Rectal smooth muscle tissue (tissue), 1 donor: ENCODE results near the gene OGFR.
"Not testable (repeated sequence)": the region's sequence is repeated elsewhere in the genome, so short reads cannot be mapped to it uniquely, and the experiment has no call there.

ENCODE experiments used
- H3K27ac ChIP-seq: one replicate; pipeline ENCODE4 v1.7.0; 2013; ENCODE audit warnings: low read depth, low read length, inconsistent platforms
- H3K27me3 ChIP-seq: one replicate; pipeline ENCODE4 v1.7.0; 2013; ENCODE audit warnings: low read length; ENCODE audit not compliant: control insufficient read depth, insufficient read depth
- H3K36me3 ChIP-seq: one replicate; pipeline ENCODE4 v1.7.0; 2013; ENCODE audit warnings: low read length; ENCODE audit not compliant: control insufficient read depth, insufficient read depth
- H3K4me1 ChIP-seq: one replicate; pipeline ENCODE4 v1.7.0; 2013; ENCODE audit warnings: low read length; ENCODE audit not compliant: control insufficient read depth, insufficient read depth
- H3K4me3 ChIP-seq: one replicate; pipeline ENCODE4 v1.7.0; 2013; ENCODE audit warnings: low read length
- H3K9ac ChIP-seq: one replicate; pipeline ENCODE4 v1.7.0; 2013; ENCODE audit warnings: low read length

OGFR gene

DNA sequence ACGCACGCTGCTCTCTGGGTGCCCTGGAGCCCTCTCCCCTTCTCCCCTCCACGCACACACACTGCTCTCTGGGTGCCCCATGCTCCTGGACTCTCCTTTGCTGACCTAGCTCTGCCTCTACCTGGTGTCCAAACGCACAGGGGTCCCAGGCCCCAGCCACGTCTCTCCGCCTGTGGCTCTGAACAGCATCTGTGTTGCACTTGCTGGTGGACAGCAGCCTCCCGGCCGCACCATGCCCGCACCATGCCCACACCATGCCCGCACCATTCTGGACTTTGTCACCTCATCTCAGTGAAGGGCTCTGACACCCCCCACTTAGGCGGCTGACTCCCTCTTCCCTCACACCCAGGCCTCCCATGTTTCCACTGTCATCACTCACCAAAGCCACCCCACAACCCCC lies 35.2 kb downstream of the OGFR start:
- Histone ChIP-seq H3K27me3 (peaks cover 3% of the 10 kb centered on the region), H3K36me3 (no peaks in the 10 kb centered on the region), H3K27ac (no peak overlapping the region), H3K4me3 (no peak overlapping the region), H3K9ac (no peak overlapping the region), H3K4me1 (no peaks in the 10 kb centered on the region)

DNA sequence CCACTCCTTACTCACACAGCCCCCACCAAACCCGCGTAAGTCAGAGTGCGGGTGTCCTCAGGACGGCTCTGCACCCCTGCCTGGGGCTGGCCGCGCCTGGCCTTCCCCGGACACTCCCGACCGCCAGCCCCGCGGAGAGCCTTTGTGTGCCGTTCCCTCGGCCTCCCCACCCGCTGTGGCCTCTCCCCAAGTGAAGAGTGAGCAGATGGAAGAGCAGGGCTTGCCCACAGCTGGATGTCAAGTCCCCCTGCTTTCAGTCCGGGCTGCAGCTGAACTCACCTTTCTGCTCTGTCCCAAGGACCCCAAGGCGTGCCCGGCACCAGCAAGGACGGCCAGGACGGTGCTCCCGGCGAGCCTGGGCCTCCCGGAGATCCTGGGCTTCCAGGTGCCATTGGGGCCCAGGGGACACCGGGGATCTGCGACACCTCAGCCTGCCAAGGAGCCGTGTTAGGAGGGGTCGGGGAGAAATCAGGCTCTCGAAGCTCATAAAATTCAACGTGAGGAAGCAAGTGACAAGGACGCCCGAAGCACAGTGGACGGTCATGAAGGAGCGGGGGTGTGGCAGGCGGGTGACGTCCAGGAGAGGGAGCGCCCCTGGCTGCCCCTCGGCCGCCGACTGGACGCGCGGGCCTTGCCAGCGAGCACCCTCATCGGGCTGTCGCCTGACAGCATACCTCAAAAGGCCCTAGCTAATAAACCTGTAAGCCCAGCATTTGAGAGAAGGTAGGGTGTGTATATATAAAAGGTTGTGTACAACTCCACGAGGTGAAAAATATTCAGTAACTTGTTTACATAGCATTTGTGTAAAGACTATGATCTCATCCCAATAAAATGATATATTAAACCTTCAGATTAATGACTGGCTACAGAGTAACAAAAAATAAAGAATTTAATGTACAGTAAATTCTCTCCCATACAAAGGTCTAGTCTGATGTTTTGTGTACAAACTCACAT lies 35.9 kb downstream of the OGFR start:
- Histone ChIP-seq H3K4me1 (no peaks in the 10 kb centered on the region), H3K36me3 (no peaks in the 10 kb centered on the region), H3K27ac (no peak overlapping the region), H3K9ac (no peak overlapping the region), H3K4me3 (no peak overlapping the region), H3K27me3 (peaks cover 3% of the 10 kb centered on the region)

GRCh38 chr20:62841705-62842212 lies 37.1 kb downstream of the OGFR start:
- no peaks in the 10 kb centered on the region for H3K4me1 ChIP-seq
- no peaks in the 10 kb centered on the region for H3K36me3 ChIP-seq
- H3K9ac ChIP-seq = no peak overlapping the region
- no peaks in the 10 kb centered on the region for H3K27me3 ChIP-seq
- H3K27ac ChIP-seq = no peak overlapping the region
- H3K4me3 ChIP-seq = no peak overlapping the region

DNA sequence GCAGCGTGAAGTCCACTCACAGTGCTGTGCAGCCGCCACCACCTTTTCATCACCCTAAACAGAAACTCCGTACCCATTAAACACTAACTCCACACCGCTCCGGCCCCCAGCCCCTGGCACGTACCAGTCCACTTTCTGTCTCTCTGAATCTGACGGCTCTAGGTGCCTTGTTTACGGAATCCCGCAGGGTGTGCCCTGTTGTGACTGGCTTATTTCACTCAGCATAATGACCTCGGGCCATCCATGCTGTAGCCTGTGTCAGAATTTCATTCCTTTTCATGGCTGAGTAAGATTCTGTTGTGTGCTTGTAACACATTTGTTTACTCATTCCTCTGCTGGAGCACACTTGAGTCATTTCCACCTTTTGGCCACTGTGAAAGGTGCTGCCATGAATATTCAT lies 39.0 kb downstream of the OGFR start:
- H3K9ac ChIP-seq = no peak overlapping the region
- no peak overlapping the region for H3K4me3 ChIP-seq
- no peaks in the 10 kb centered on the region for H3K27me3 ChIP-seq
- H3K4me1 ChIP-seq = no peaks in the 10 kb centered on the region
- no peaks in the 10 kb centered on the region for H3K36me3 ChIP-seq
- no peak overlapping the region for H3K27ac ChIP-seq

- H3K27ac ChIP-seq = no peak overlapping the region
- no peaks in the 10 kb centered on the region for H3K36me3 ChIP-seq
- H3K4me1 ChIP-seq = no peaks in the 10 kb centered on the region
- H3K9ac ChIP-seq = no peak overlapping the region
- H3K4me3 ChIP-seq = no peak overlapping the region
- no peaks in the 10 kb centered on the region for H3K27me3 ChIP-seq
These were observed 39.5 kb downstream of the OGFR start for GRCh38 chr20:62844182-62844581.

DNA sequence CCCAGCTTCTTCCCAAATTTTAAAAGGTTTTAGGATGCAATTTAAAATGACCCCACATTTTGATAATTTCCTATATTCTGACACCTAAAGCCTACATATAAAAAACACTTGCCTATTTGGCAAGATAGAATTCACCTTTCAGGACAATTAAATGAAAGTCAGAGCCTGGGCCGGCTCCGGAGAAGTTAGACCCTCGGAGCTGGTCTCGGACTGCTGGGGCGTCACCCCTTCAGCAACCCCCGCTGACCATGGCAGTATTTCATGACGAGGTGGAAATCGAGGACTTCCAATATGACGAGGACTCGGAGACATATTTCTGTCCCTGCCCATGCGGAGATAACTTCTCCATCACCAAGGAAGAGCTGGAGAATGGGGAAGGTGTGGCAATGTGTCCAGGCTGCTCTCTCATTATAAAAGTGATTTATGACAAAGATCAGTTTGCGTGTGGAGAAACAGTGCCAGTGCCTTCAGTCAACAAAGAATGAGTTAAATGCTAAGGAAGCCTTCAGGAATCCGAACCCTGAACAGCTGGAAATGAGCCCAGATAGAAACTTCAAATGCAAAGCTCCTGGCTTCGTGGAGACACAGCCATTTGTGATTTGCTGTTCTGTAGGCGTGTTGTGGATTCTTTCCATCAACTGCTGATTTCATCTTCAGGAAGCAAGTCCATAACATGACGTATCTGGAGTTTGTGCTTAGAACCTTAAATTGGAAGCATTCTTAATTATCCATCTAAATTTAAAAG lies 41.0 kb downstream of the OGFR start:
- Histone ChIP-seq H3K27me3 (no peaks in the 10 kb centered on the region), H3K4me1 (no peaks in the 10 kb centered on the region), H3K4me3 (no peak overlapping the region), H3K9ac (no peak overlapping the region), H3K36me3 (no peaks in the 10 kb centered on the region), H3K27ac (no peak overlapping the region)

DNA sequence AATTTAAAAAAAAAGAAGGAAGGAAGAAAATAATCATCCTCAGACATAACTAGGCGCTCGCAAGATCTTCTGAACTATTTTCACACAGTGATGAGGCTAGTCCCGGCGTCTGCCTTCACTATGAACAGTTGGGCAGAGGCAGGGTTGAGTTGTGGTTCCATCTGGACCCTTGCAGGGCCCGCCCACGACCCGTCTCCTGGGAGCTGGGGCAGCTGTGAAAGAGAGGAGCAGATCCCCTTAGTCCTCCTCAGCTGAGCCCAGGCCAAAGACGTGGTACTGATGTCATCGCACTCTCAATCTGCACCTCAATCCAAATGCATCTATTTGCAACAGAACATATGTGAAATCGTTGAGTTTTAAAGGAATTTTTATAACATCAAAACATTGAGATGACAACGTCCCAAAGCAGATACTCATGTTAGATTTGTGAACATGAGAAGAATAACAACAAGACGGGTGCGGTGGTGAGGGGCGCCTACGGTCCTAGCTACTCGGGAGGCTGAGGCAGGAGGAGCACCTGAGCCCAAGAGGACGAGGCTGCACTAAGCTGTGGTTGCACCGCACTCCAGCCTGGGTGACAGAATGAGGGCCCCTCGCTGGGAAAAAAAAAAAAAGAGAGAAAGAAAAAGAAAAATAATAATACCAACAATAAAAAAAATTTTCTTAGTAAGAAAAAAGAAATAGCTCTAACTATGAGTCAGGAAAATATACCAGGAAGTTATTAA lies 41.7 kb downstream of the OGFR start:
- H3K27ac ChIP-seq = no peak overlapping the region

GRCh38 chr20:62848917-62849316 lies 44.3 kb downstream of the OGFR start:
- not testable (repeated sequence) for H3K27ac ChIP-seq, H3K4me1 ChIP-seq, H3K27me3 ChIP-seq, H3K36me3 ChIP-seq, H3K9ac ChIP-seq, H3K4me3 ChIP-seq

More for the DNA sequence above, 41.7 kb downstream of the OGFR start:
- H3K9ac ChIP-seq = no peak overlapping the region
- no peaks in the 10 kb centered on the region for H3K36me3 ChIP-seq
- H3K4me3 ChIP-seq = no peak overlapping the region
- no peaks in the 10 kb centered on the region for H3K4me1 ChIP-seq
- H3K27me3 ChIP-seq = no peaks in the 10 kb centered on the region

- Histone ChIP-seq H3K36me3 (no peaks in the 10 kb centered on the region), H3K4me1 (no peaks in the 10 kb centered on the region), H3K27ac (no peak overlapping the region), H3K4me3 (no peak overlapping the region), H3K9ac (no peak overlapping the region), H3K27me3 (no peaks in the 10 kb centered on the region)
These were observed 44.8 kb downstream of the OGFR start for GRCh38 chr20:62849431-62849830.

GRCh38 chr20:62850333-62850974 lies 45.8 kb downstream of the OGFR start:
- H3K9ac ChIP-seq = no peak overlapping the region
- H3K27ac ChIP-seq = no peak overlapping the region
- no peaks in the 10 kb centered on the region for H3K27me3 ChIP-seq
- no peaks in the 10 kb centered on the region for H3K4me1 ChIP-seq
- no peak overlapping the region for H3K4me3 ChIP-seq
- no peaks in the 10 kb centered on the region for H3K36me3 ChIP-seq

- Histone ChIP-seq H3K9ac (no peak overlapping the region), H3K27me3 (no peaks in the 10 kb centered on the region), H3K27ac (no peak overlapping the region), H3K4me3 (no peak overlapping the region), H3K36me3 (peaks cover 3% of the 10 kb centered on the region), H3K4me1 (no peaks in the 10 kb centered on the region)
These were observed 47.6 kb downstream of the OGFR start for GRCh38 chr20:62852196-62852595.

GRCh38 chr20:62852841-62853240 lies 48.2 kb downstream of the OGFR start:
- H3K27ac ChIP-seq = no peak overlapping the region
- H3K4me1 ChIP-seq = no peaks in the 10 kb centered on the region
- no peaks in the 10 kb centered on the region for H3K27me3 ChIP-seq
- no peak overlapping the region for H3K9ac ChIP-seq
- H3K36me3 ChIP-seq = peaks cover 3% of the 10 kb centered on the region
- H3K4me3 ChIP-seq = no peak overlapping the region
